GM19043 (cell line): ENCODE measurements around the gene CPAMD8.

Experiments used
- ATAC-seq: cut with Tn5 transposase; IDR thresholded peaks from one replicate; pipeline ENCODE4 v1.9.1; 2021; ENCODE audit warnings: low read depth; ENCODE audit not compliant: unreplicated experiment

CPAMD8 gene

GRCh38 chr19:16896146-16897028, 130.2 kb downstream of the CPAMD8 start:
- ATAC-seq: no peak

DNA sequence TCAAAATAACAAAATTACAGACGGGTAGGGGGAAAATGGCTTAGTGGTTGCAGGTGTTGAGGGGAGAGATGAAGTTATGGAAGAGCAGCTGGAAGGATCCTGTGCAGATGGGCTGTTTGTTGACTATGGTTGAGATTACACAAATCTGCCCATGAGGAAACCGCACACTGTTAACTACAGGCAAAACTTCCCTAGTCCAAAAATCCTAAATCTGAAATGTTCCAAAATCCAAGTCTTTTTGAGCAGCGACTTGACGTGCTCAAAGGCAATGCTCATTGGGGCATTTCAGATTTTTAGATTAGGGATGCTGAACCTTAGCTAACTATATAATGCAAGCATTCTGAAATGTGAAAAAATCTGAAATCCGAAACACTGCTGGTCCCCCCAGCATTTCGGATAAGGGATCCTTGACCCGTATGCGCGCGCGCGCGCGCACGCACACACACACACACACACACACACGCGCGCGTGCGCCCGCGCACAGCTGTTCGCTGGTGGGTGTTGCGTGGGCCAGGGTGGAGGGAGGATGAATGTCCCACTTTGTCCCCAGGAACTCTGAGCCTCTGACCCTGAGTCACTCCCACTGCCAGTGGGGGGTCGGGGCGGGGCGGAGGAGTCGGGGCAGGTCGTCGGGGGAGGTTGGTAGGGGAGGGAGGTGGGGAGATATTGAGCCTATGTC, 131.0 kb downstream of the CPAMD8 start:
- ATAC-seq: no peak

DNA sequence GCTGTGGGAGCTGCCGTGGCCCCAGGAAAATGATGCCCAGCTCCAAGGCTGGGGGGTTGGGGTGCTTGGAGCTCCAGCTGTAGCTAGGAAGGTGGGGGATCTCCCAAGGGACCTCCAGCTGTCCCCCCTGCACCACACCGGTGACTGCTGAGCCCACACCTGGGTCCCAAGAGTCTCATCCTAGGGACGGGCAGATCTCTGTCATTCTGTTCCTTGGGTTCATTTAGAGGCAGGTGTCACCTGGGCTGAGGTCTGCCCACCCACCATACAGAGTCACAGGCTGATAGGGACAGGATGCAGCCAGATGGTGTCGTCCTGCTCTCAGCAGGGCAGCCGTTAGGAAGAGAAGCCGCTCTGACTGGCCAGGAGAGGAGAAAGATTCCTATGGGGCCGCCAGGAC, 132.5 kb downstream of the CPAMD8 start:
- no peak for ATAC-seq

- ATAC-seq: no peak
Measured at GRCh38 chr19:16893686-16893989, 133.0 kb downstream of the CPAMD8 start.

DNA sequence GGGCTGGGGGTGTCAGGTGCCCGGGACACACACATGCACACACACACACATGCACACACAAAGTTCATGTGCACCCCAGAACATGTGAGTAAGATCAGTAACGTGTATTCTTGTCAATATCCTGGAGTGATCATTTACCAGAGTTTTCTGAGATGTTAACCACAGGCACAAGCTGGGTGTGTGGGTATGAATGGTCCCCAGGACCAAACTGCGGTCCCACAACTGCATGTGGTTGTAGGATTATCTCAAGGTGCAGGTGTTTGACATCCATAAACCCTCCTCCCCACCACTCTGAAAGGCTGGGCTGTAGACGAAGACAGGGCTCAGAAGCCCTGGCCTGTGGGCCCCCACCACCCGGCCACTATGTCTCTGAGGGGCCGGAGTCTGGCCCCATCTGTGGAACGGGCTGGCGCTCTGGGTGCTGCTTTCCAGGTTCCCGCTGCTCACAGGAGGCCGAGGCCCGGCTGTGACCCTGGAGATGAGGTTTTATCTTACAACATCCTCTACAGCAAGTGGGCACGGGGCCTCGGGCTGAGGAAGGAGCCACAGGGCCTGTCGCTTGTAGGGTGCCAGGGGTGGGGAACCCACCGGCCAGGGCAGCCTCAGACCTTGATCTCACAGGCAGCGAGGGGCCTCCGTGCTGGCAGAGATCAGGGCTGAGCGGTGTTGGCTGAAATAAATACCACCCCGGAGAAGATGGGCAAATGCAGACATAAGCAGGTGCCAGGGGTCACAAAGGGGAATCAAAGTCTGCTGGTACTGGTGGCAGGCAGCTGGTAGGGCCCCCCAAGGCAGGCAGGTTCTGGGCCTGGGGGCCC, 133.5 kb downstream of the CPAMD8 start:
- ATAC-seq: no peak

- no peak for ATAC-seq
Measured at GRCh38 chr19:16892436-16892835, 134.2 kb downstream of the CPAMD8 start.

- ATAC-seq: no peak
Measured at GRCh38 chr19:16891696-16892382, 134.8 kb downstream of the CPAMD8 start.

GRCh38 chr19:16890461-16891184, 136.0 kb downstream of the CPAMD8 start:
- ATAC-seq: no peak

- ATAC-seq: no peak
Measured at GRCh38 chr19:16889883-16890460, 136.6 kb downstream of the CPAMD8 start.

- ATAC-seq: no peak
Measured at GRCh38 chr19:16889366-16889882, 137.2 kb downstream of the CPAMD8 start.

DNA sequence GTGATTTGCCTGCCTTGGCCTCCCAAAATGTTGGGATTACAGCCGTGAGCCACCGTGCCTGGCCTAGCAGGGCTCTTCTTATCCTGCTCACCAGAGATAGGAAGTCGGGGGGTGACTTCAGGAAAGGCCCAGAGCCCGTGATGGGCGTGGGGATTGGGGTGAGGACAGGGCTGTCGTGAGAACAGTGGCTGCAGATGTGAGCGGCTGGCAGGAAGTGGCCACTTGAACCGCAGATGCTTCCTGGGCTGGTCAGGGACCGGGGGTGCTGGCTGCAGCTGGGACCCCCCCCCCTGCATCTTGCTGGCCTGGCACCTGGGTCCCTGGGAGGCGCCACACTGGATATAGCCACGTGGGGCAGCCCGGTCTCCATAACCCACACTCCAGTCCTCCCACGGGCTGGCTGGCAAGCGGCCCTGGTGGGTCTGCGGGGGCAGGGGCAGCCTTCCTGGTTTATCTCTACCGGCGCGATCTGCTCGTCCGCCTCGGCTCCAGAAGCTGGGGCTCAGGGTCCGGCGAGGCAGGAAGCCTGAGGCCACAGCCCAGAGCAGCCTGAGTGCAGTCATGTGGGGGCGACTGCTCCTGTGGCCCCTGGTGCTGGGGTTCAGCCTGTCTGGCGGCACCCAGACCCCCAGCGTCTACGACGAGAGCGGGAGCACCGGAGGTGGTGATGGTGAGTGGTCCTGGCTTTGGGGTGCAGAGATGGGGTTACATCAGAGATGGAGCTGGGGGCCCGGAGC, 137.8 kb downstream of the CPAMD8 start, which contains the start of gene F2RL3:
Gene F2RL3, plus strand, starts transcription at position 371 of the 737 bp plus-strand sequence. Its CDS starts 191 bp downstream, at position 562.
- ATAC-seq: no peak

- ATAC-seq: no peak
Measured at GRCh38 chr19:16887353-16888265, 139.0 kb downstream of the CPAMD8 start.

- no peak for ATAC-seq
Measured at GRCh38 chr19:16886305-16886880, 140.2 kb downstream of the CPAMD8 start.

- ATAC-seq: no peak
Measured at GRCh38 chr19:16885166-16885565, 141.4 kb downstream of the CPAMD8 start.

DNA sequence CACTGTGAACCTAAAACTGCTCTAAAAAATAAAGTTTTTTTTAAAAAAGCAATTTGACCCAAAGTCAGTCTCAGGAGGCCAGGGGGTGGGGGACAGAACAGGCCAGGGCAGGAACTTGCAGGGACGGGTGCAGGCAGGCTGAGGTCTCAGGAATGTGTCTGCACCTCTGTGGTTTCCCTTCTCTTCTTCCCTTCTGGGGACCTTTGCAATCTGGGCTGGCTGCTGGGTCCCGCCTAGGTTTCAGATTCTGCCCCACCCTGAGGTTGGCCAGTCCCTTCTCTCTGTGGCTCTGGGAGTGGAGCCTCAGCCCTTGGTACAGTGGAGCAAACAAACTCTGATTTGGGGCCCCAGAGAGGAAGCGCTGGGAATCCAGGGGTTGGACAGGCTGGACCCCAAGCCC, 143.1 kb downstream of the CPAMD8 start:
- ATAC-seq: no peak

- ATAC-seq: no peak
Measured at GRCh38 chr19:16882146-16882545, 144.5 kb downstream of the CPAMD8 start.

GRCh38 chr19:16880884-16881554, 145.6 kb downstream of the CPAMD8 start:
- ATAC-seq: no peak
